Vagina (tissue), 2 donors: ENCODE measurements around the gene ST6GAL2. TPM values are rescaled to one million over a fixed set of nuclear protein-coding genes. Genes with fewer than 3 reads are reported as not detected.

Experiments used
- DNase-seq, 2 donors: peaks; one replicate each; pipeline ENCODE4 v3.0.0-alpha.2; 2017; ENCODE audit errors: extremely low spot score in 2 of 2
- H3K27ac ChIP-seq: fragments of 200-600 bp; sonication (generic); one replicate; pipeline ENCODE4 v1.5.1; 2019
- H3K27me3 ChIP-seq: fragments of 200-600 bp; sonication (generic); one replicate; pipeline ENCODE4 v1.5.1; 2019
- H3K36me3 ChIP-seq, 2 donors: fragments of 200-600 bp; sonication (generic); one replicate each; pipeline ENCODE4 v1.5.1; 2017 to 2019
- H3K4me1 ChIP-seq: fragments of 200-600 bp; sonication (generic); one replicate; pipeline ENCODE4 v1.5.1; 2019
- H3K4me3 ChIP-seq, 2 donors: fragments of 200-600 bp; sonication (generic); 1 replicate in 1 of 2; 2 replicates in 1 of 2; pipeline ENCODE4 v1.5.1; 2016 to 2019
- H3K9me3 ChIP-seq: fragments of 200-600 bp; sonication (generic); one replicate; pipeline ENCODE4 v1.5.1; 2019
- POLR2A ChIP-seq, 2 donors: fragments of 450-650 bp; IDR thresholded peaks; one replicate each; pipeline ENCODE4 v1.6.1; 2017; ENCODE audit warnings: antibody characterized with exemption in 2 of 2, mild to moderate bottlenecking in 2 of 2, moderate library complexity in 2 of 2
- POLR2AphosphoS5 ChIP-seq, 2 donors: sonication (generic); formaldehyde crosslinking; IDR thresholded peaks; one replicate each; pipeline ENCODE4 v1.9.0; 2017; ENCODE audit warnings: antibody characterized with exemption in 2 of 2, mild to moderate bottlenecking in 2 of 2, low read depth in 1 of 2; ENCODE audit not compliant: insufficient read depth in 1 of 2
- intact Hi-C: fragments of 100-400 bp; cut with DNase I; formaldehyde crosslinking; loops from one replicate; pipeline ENCODE4 v1.15.1; 2023
- total RNA-seq: library from RNA; depleted of rRNA; stranded (reverse); fragments of >200 nt; gene quantifications from one replicate; pipeline ENCODE4 v1.2.3, GENCODE V29; 2016
- TF ChIP-seq, protein P1 (sequence below), 3 experiments: fragments of 450-650 bp in 2 of 3; fragments of 200-600 bp in 1 of 3; sonication (generic) in 1 of 3; IDR thresholded peaks; one replicate each; pipeline ENCODE4 v1.5.1; 2017 to 2019; ENCODE audit warnings: antibody characterized with exemption in 3 of 3, mild to moderate bottlenecking in 2 of 3, moderate library complexity in 2 of 3

Gene ST6GAL2
- total RNA-seq, 1 donor from 2014 or later: 2.9 TPM

DNA sequence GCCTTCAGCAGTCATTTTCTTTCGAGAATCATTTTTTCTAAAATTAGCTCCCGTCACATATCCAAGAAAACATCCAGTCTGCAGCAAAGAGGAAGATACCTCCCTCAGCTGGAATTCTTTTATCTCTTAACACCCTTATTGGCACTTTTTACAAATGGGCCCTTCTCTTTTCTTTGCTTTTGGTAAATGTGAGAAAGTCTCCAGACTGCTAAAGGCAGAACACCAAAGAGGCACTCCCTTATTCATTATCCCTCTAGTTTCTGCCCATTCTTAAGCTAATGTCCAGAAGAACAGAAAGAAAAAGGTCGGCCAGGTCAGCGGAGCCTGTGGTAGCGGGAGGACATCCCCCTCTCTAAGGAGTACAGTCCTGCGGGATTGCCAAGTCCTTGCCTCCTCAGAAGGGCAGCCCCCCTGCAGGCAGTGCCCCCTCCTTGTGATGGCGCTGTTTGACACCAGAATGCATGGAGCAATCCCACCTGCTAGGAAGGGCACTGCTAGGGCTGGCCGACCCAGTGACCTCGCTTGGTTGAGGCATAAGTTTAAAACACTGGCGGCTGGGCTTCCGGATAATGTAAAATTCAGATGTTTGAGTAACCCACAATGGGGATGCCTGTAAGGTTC lies 34.0 kb downstream of the ST6GAL2 start:
- Histone ChIP-seq H3K36me3 (no peaks in the 10 kb centered on the region), H3K9me3 (no peaks in the 10 kb centered on the region), H3K4me1 (no peaks in the 10 kb centered on the region), H3K27ac (no peak overlapping the region), H3K27me3 (no peaks in the 10 kb centered on the region), H3K4me3 (no peak overlapping the region)
- TF ChIP-seq, protein P1, sequence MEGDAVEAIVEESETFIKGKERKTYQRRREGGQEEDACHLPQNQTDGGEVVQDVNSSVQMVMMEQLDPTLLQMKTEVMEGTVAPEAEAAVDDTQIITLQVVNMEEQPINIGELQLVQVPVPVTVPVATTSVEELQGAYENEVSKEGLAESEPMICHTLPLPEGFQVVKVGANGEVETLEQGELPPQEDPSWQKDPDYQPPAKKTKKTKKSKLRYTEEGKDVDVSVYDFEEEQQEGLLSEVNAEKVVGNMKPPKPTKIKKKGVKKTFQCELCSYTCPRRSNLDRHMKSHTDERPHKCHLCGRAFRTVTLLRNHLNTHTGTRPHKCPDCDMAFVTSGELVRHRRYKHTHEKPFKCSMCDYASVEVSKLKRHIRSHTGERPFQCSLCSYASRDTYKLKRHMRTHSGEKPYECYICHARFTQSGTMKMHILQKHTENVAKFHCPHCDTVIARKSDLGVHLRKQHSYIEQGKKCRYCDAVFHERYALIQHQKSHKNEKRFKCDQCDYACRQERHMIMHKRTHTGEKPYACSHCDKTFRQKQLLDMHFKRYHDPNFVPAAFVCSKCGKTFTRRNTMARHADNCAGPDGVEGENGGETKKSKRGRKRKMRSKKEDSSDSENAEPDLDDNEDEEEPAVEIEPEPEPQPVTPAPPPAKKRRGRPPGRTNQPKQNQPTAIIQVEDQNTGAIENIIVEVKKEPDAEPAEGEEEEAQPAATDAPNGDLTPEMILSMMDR (IDR thresholded peaks at IDR 0.05): no peak
- TF ChIP-seq POLR2A (IDR thresholded peaks at IDR 0.05) (no peak), POLR2AphosphoS5 (IDR thresholded peaks at IDR 0.05; ENCODE audit: insufficient read depth in 1 of 2, low read depth in 1 of 2) (no peak)
- DNase-seq: no peak
- intact Hi-C loops: no loop called here

DNA sequence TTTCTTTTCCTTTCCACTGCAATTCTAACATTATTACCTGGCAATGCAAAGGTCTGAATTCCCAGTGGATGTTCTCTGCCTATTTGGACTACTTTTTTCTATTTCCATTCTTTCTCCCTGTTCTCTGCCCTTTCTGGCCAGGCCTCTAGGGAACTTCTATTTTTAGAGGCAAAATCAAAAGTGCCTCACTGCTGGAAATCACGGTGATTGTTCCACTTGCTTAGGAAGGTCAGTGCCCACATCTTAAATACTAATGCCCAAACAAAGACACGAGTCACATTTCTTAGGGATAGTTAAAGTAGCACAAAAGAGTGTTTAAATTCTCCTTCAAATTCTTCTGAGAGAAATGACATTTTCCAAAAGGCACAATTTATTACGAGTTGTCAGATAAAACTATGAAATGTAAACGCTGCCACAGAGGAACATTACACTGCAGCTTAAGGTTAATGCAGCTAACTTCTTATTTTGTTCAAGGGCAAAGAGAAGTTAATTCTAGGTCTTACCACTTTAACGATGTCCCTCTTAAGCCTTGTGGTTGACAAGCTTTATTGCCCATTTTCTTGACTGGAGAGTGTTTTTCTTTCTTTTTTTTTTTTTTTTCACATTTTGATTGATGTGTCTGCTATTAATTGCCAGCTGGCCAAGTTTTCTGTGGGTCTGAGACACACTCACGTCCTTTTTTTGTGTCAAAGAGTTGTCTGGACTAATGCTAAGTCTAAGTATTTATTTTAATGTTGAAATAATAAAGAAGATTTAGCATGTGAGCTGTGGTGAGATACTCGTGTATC lies 34.7 kb downstream of the ST6GAL2 start:
- Histone ChIP-seq H3K4me3 (no peak overlapping the region), H3K27me3 (no peaks in the 10 kb centered on the region), H3K9me3 (no peaks in the 10 kb centered on the region), H3K4me1 (no peaks in the 10 kb centered on the region), H3K27ac (no peak overlapping the region), H3K36me3 (no peaks in the 10 kb centered on the region)
- intact Hi-C loops: no loop called here
- DNase-seq: no peak
- TF ChIP-seq POLR2A (IDR thresholded peaks at IDR 0.05) (no peak), POLR2AphosphoS5 (IDR thresholded peaks at IDR 0.05; ENCODE audit: insufficient read depth in 1 of 2, low read depth in 1 of 2) (no peak)
- TF ChIP-seq, protein P1 (IDR thresholded peaks at IDR 0.05): no peak

DNA sequence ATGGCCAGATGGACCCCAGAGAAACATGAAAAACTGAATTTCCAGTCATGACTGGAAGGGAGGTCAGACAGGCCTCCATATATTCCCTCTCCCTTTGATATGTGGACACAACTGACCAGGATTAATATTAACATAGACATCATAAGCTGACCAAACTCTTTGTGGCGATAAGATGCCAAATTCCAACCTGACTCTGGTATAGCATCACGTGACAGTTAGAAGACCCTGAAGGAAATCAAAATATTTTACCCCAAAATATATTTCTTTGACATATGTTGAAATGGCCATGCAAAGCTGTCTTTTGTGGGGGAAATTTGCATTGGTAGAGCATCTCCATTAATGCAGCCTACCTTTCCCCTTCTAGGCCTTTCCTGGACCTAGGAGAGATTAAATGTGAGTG lies 36.7 kb downstream of the ST6GAL2 start:
- Histone ChIP-seq H3K27ac (no peak overlapping the region), H3K27me3 (no peaks in the 10 kb centered on the region), H3K9me3 (no peaks in the 10 kb centered on the region), H3K36me3 (no peaks in the 10 kb centered on the region), H3K4me1 (no peaks in the 10 kb centered on the region), H3K4me3 (no peak overlapping the region)
- TF ChIP-seq, protein P1 (IDR thresholded peaks at IDR 0.05): no peak
- TF ChIP-seq POLR2AphosphoS5 (IDR thresholded peaks at IDR 0.05; ENCODE audit: insufficient read depth in 1 of 2, low read depth in 1 of 2): no peak
- TF ChIP-seq POLR2A (IDR thresholded peaks at IDR 0.05): no peak
- intact Hi-C loops: no loop called here
- DNase-seq: no peak

DNA sequence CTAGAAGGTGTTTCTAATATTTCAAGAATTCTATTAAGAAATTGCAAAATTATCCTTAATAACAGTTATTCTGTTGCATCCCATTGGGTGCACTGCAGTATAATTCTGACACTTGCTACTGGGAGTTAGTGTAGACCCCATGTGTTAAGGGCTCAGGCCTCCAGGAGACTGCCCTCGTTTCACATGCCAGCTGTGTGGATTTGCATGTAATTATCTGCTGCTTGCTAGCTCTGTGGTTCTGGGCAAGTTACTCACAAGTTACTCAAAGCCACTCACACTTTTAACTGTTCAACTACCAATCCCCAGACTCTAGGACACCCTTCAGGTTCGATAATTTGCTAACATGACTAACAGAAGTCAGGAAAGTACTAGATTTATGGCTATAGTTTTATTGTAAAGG lies 38.6 kb downstream of the ST6GAL2 start:
- Histone ChIP-seq H3K27ac (no peak overlapping the region), H3K27me3 (no peaks in the 10 kb centered on the region), H3K4me1 (no peaks in the 10 kb centered on the region), H3K36me3 (no peaks in the 10 kb centered on the region), H3K4me3 (no peak overlapping the region), H3K9me3 (no peaks in the 10 kb centered on the region)
- TF ChIP-seq, protein P1 (IDR thresholded peaks at IDR 0.05): no peak
- no peak for TF ChIP-seq POLR2AphosphoS5 (IDR thresholded peaks at IDR 0.05; ENCODE audit: insufficient read depth in 1 of 2, low read depth in 1 of 2)
- TF ChIP-seq POLR2A (IDR thresholded peaks at IDR 0.05): no peak
- DNase-seq: peak in 1 of 2 donors; percentile 10
- intact Hi-C loops: no loop called here

DNA sequence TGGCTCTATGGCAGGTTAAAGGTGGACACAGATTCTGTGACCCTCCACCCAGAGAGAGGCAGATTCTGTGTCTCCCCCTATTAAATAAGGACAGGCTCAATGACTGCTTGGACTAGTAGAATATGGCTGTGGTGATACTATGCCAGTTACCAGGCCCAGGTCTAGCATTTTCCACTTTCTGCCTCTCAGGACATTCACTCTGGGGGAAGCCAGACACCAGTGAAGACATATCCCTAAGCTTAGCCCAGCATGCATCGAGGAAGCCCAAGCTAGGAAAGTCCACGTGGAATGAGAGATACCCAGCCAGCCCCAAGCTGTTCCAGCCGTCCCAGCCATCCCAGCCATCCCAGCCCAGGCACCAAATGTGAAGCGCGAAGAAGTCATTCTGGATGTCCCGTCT lies 40.3 kb downstream of the ST6GAL2 start:
- no peaks in the 10 kb centered on the region for H3K9me3 ChIP-seq
- peak in 1 of 2 donors; percentile 54 for DNase-seq
- TF ChIP-seq, protein P1 (IDR thresholded peaks at IDR 0.05): no peak
- no peak for TF ChIP-seq POLR2AphosphoS5 (IDR thresholded peaks at IDR 0.05; ENCODE audit: insufficient read depth in 1 of 2, low read depth in 1 of 2)
- TF ChIP-seq POLR2A (IDR thresholded peaks at IDR 0.05): no peak
- H3K4me1 ChIP-seq: no peaks in the 10 kb centered on the region
- H3K27ac ChIP-seq: no peak overlapping the region
- intact Hi-C loops: no loop called here
- H3K36me3 ChIP-seq: no peaks in the 10 kb centered on the region
- H3K27me3 ChIP-seq: no peaks in the 10 kb centered on the region
- no peak overlapping the region for H3K4me3 ChIP-seq
